ELR (cell line): ENCODE data around the gene ZNF70.
"Not testable (repeated sequence)": the region's sequence is repeated elsewhere in the genome, so short reads cannot be mapped to it uniquely, and the experiment has no call there.

Experiments
- DNase-seq: peaks from one replicate; pipeline ENCODE4 v3.0.0-alpha.2; 2015; ENCODE audit warnings: low read depth

Gene ZNF70

GRCh38 chr22:23756891-23757290 lies 6.0 kb upstream of the ZNF70 start:
- DNase-seq: no peak

GRCh38 chr22:23755711-23756110 lies 4.8 kb upstream of the ZNF70 start:
- DNase-seq: no peak

GRCh38 chr22:23754980-23755636 lies 4.2 kb upstream of the ZNF70 start:
- DNase-seq: no peak

- no peak for DNase-seq
Observed at GRCh38 chr22:23754220-23754919, 3.5 kb upstream of the ZNF70 start, which contains the start of gene VPREB3. Gene VPREB3 (minus strand): TSS chr22:23754425. CDS start chr22:23754363, 62 bp downstream.

- DNase-seq: no peak
Observed at GRCh38 chr22:23753385-23753784, 2.5 kb upstream of the ZNF70 start.

GRCh38 chr22:23752750-23753149 lies 1.8 kb upstream of the ZNF70 start:
- no peak for DNase-seq

GRCh38 chr22:23752090-23752691 lies 1.3 kb upstream of the ZNF70 start:
- no peak for DNase-seq

GRCh38 chr22:23751441-23751996 lies 607 bp upstream of the ZNF70 start:
- no peak for DNase-seq

GRCh38 chr22:23750367-23750713 lies 572 bp downstream of the ZNF70 start:
- DNase-seq: no peak

- DNase-seq: no peak
Observed at GRCh38 chr22:23749841-23750301, 1.0 kb downstream of the ZNF70 start.

GRCh38 chr22:23745791-23746190 lies 5.1 kb downstream of the ZNF70 start:
- DNase-seq: no peak

GRCh38 chr22:23744485-23744884 lies 6.4 kb downstream of the ZNF70 start:
- no peak for DNase-seq

GRCh38 chr22:23744001-23744400 lies 6.9 kb downstream of the ZNF70 start:
- no peak for DNase-seq

GRCh38 chr22:23743303-23743705 lies 7.6 kb downstream of the ZNF70 start:
- DNase-seq: no peak

- peak; percentile 63 for DNase-seq
Observed at GRCh38 chr22:23742505-23743264, 8.2 kb downstream of the ZNF70 start.

- no peak for DNase-seq
Observed at GRCh38 chr22:23737696-23738095, 13.2 kb downstream of the ZNF70 start.

GRCh38 chr22:23728108-23728507 lies 22.8 kb downstream of the ZNF70 start:
- not testable (repeated sequence) for DNase-seq

GRCh38 chr22:23722724-23723123 lies 28.2 kb downstream of the ZNF70 start:
- DNase-seq: no peak

- DNase-seq: no peak
Observed at GRCh38 chr22:23722160-23722559, 28.8 kb downstream of the ZNF70 start.

GRCh38 chr22:23720855-23721254 lies 30.1 kb downstream of the ZNF70 start:
- no peak for DNase-seq

GRCh38 chr22:23718371-23719165 lies 32.3 kb downstream of the ZNF70 start:
- no peak for DNase-seq
